DOHH2 (cell line): ENCODE results near the gene NDRG2.

Source experiments
- H3F3A ChIP-seq: fragments of 200-600 bp; sonication (generic), shearing (Covaris generic); 2 replicates; pipeline ENCODE4 v1.6.0; 2016; ENCODE audit warnings: antibody characterized with exemption, mild to moderate bottlenecking; ENCODE audit not compliant: control insufficient read depth, insufficient read depth
- H3K27ac ChIP-seq: fragments of 200-600 bp; sonication (generic); 2 replicates; pipeline ENCODE4 v1.5.1; 2014; ENCODE audit warnings: low read depth, mild to moderate bottlenecking, low read length, moderate library complexity
- H3K27me3 ChIP-seq: fragments of 200-600 bp; sonication (generic); 2 replicates; pipeline ENCODE4 v1.6.1; 2014; ENCODE audit warnings: mild to moderate bottlenecking, low read length, mixed read lengths; ENCODE audit not compliant: control insufficient read depth
- H3K36me3 ChIP-seq: fragments of 200-600 bp; sonication (generic); 2 replicates; pipeline ENCODE4 v1.6.1; 2014; ENCODE audit warnings: mild to moderate bottlenecking, low read length, moderate library complexity, mixed read lengths; ENCODE audit not compliant: control insufficient read depth
- H3K4me1 ChIP-seq: fragments of 200-600 bp; sonication (generic); 2 replicates; pipeline ENCODE4 v1.6.1; 2014; ENCODE audit warnings: mild to moderate bottlenecking, low read length, mixed read lengths; ENCODE audit not compliant: control insufficient read depth
- H3K4me2 ChIP-seq: fragments of 200-600 bp; sonication (generic); 2 replicates; pipeline ENCODE4 v1.6.0; 2014; ENCODE audit warnings: mild to moderate bottlenecking, low read length, moderate library complexity
- H3K4me3 ChIP-seq: fragments of 200-600 bp; sonication (generic); 2 replicates; pipeline ENCODE4 v1.5.1; 2014; ENCODE audit warnings: mild to moderate bottlenecking, low read length, mixed read lengths
- H3K79me2 ChIP-seq: fragments of 200-600 bp; sonication (generic); 2 replicates; pipeline ENCODE4 v1.6.1; 2014; ENCODE audit warnings: mild to moderate bottlenecking, low read length, mixed read lengths; ENCODE audit not compliant: control insufficient read depth
- H3K9me2 ChIP-seq: fragments of 200-600 bp; sonication (generic); replicated peaks from 2 replicates; pipeline ENCODE4 v1.6.1; 2014; ENCODE audit warnings: mild to moderate bottlenecking, low read length, mixed read lengths; ENCODE audit not compliant: control insufficient read depth
- H3K9me3 ChIP-seq: fragments of 200-600 bp; sonication (generic); 2 replicates; pipeline ENCODE4 v1.6.1; 2014; ENCODE audit warnings: antibody characterized with exemption, low read length, mixed read lengths; ENCODE audit not compliant: control insufficient read depth, insufficient read depth
- H4K20me1 ChIP-seq: fragments of 200-600 bp; sonication (generic); 2 replicates; pipeline ENCODE4 v1.6.0; 2014; ENCODE audit warnings: low read depth, mild to moderate bottlenecking, antibody characterized with exemption, low read length, moderate library complexity; ENCODE audit not compliant: control insufficient read depth, insufficient read depth
- CTCF ChIP-seq: fragments of 200-600 bp; sonication (generic); IDR thresholded peaks from one replicate; pipeline ENCODE4 v1.5.1; 2014; ENCODE audit warnings: antibody characterized with exemption, mild to moderate bottlenecking, low read depth, low read length; ENCODE audit not compliant: poor library complexity, severe bottlenecking
- EZH2phosphoT487 ChIP-seq: fragments of 200-600 bp; sonication (generic); IDR thresholded peaks from 2 replicates; pipeline ENCODE4 v1.6.1; 2017; ENCODE audit warnings: borderline replicate concordance, mild to moderate bottlenecking, antibody characterized with exemption, low read length, moderate library complexity, mixed read lengths

Gene NDRG2

GRCh38 chr14:21054768-21055145, 29.9 kb upstream of the NDRG2 start:
- Histone ChIP-seq H4K20me1 (no peaks in the 10 kb centered on the region), H3K27me3 (peaks cover 15% of the 10 kb centered on the region; the same call in 1 of the 2 replicates), H3K4me2 (no peak overlapping the region), H3K9me3 (no peaks in the 10 kb centered on the region), H3K27ac (no peak overlapping the region), H3K4me3 (no peak overlapping the region), H3F3A (no peaks in the 10 kb centered on the region), H3K9me2 (no peaks in the 10 kb centered on the region), H3K79me2 (no peaks in the 10 kb centered on the region), H3K36me3 (no peaks in the 10 kb centered on the region), H3K4me1 (no peaks in the 10 kb centered on the region)
- no peak for TF ChIP-seq CTCF
- TF ChIP-seq EZH2phosphoT487: no peak

GRCh38 chr14:21054123-21054767, 29.4 kb upstream of the NDRG2 start:
- peaks cover 18% of the 10 kb centered on the region; the same call in 1 of the 2 replicates for H3K27me3 ChIP-seq
- no peaks in the 10 kb centered on the region for H4K20me1 ChIP-seq
- no peaks in the 10 kb centered on the region for H3F3A ChIP-seq
- H3K36me3 ChIP-seq: no peaks in the 10 kb centered on the region
- H3K4me1 ChIP-seq: no peaks in the 10 kb centered on the region
- no peaks in the 10 kb centered on the region for H3K79me2 ChIP-seq
- no peaks in the 10 kb centered on the region for H3K9me2 ChIP-seq
- no peak overlapping the region for H3K27ac ChIP-seq
- H3K4me3 ChIP-seq: no peak overlapping the region
- TF ChIP-seq CTCF (no peak), EZH2phosphoT487 (no peak)
- no peak overlapping the region for H3K4me2 ChIP-seq
- H3K9me3 ChIP-seq: no peaks in the 10 kb centered on the region

GRCh38 chr14:21053184-21054122, 28.6 kb upstream of the NDRG2 start:
- no peak overlapping the region for H3K4me2 ChIP-seq
- H3K27ac ChIP-seq: no peak overlapping the region
- no peaks in the 10 kb centered on the region for H3F3A ChIP-seq
- H3K9me2 ChIP-seq: no peaks in the 10 kb centered on the region
- no peaks in the 10 kb centered on the region for H4K20me1 ChIP-seq
- H3K4me1 ChIP-seq: no peaks in the 10 kb centered on the region
- no peak for TF ChIP-seq CTCF
- no peak for TF ChIP-seq EZH2phosphoT487
- H3K36me3 ChIP-seq: no peaks in the 10 kb centered on the region
- H3K9me3 ChIP-seq: no peaks in the 10 kb centered on the region
- H3K4me3 ChIP-seq: no peak overlapping the region
- peaks cover 20% of the 10 kb centered on the region for H3K27me3 ChIP-seq
- no peaks in the 10 kb centered on the region for H3K79me2 ChIP-seq
